Liver (tissue), 9 donors: ENCODE results near the gene KAT6B. TPM values are rescaled to one million over a fixed set of nuclear protein-coding genes. Genes with fewer than 3 reads are reported as not detected.
"Not testable (repeated sequence)": the region's sequence is repeated elsewhere in the genome, so short reads cannot be mapped to it uniquely, and the experiment has no call there.

Experiments
- DNase-seq: peaks from one replicate; pipeline ENCODE4 v3.0.0-alpha.2; 2017; ENCODE audit warnings: low spot score
- H3K27ac ChIP-seq, 2 donors: one replicate each; pipeline ENCODE4 v1.7.0; 2013; ENCODE audit warnings: inconsistent platforms in 2 of 2, low read length in 2 of 2, control low read depth in 1 of 2, low read depth in 1 of 2, mild to moderate bottlenecking in 1 of 2
- H3K27me3 ChIP-seq, 4 donors: one replicate each; pipeline versions ENCODE4 v1.6.1 to v1.7.0; 2013; ENCODE audit warnings: low read length in 3 of 4, inconsistent platforms in 1 of 4, mild to moderate bottlenecking in 1 of 4, moderate library complexity in 1 of 4; ENCODE audit not compliant: control insufficient read depth in 4 of 4, insufficient read depth in 4 of 4
- H3K36me3 ChIP-seq, 4 donors: one replicate each; pipeline versions ENCODE4 v1.6.1 to v1.7.0; 2013; ENCODE audit warnings: low read length in 3 of 4, mild to moderate bottlenecking in 3 of 4, low read depth in 1 of 4, moderate library complexity in 1 of 4; ENCODE audit not compliant: control insufficient read depth in 4 of 4, insufficient read depth in 3 of 4
- H3K4me1 ChIP-seq, 4 donors: one replicate each; pipeline versions ENCODE4 v1.6.1 to v1.7.0; 2013; ENCODE audit warnings: low read length in 3 of 4, mild to moderate bottlenecking in 3 of 4, moderate library complexity in 1 of 4; ENCODE audit not compliant: control insufficient read depth in 4 of 4, insufficient read depth in 4 of 4
- H3K4me3 ChIP-seq, 3 donors: one replicate each; pipeline versions ENCODE4 v1.6.1 to v1.7.0; 2013; ENCODE audit warnings: low read length in 3 of 3, control low read depth in 1 of 3, low read depth in 1 of 3, mild to moderate bottlenecking in 1 of 3
- H3K9ac ChIP-seq, 2 donors: one replicate each; pipeline ENCODE4 v1.7.0; 2013; ENCODE audit warnings: low read length in 2 of 2, mild to moderate bottlenecking in 2 of 2, moderate library complexity in 2 of 2, control low read depth in 1 of 2, low read depth in 1 of 2
- H3K9me3 ChIP-seq, 4 donors: one replicate each; pipeline versions ENCODE4 v1.6.1 to v1.7.0; 2013; ENCODE audit warnings: low read length in 3 of 4; ENCODE audit not compliant: control insufficient read depth in 4 of 4
- ATF3 ChIP-seq: IDR thresholded peaks from 2 replicates; pipeline ENCODE4 v1.6.1; 2016; ENCODE audit warnings: antibody characterized with exemption
- EGR1 ChIP-seq, 2 donors: IDR thresholded peaks; 2 replicates each; pipeline ENCODE4 v1.6.1; 2016 to 2018; ENCODE audit warnings: antibody characterized with exemption in 2 of 2, low read depth in 2 of 2
- FOXA1 ChIP-seq: IDR thresholded peaks from 2 replicates; pipeline ENCODE4 v1.6.1; 2016; ENCODE audit warnings: antibody characterized with exemption
- FOXA2 ChIP-seq: IDR thresholded peaks from 2 replicates; pipeline ENCODE4 v1.6.1; 2016; ENCODE audit warnings: antibody characterized with exemption
- GABPA ChIP-seq, 2 donors: IDR thresholded peaks in 1 of 2; conservative IDR thresholded peaks in 1 of 2; 2 replicates each; pipeline ENCODE4 v1.6.1; 2016; ENCODE audit warnings: antibody characterized with exemption in 2 of 2, mild to moderate bottlenecking in 1 of 2, moderate library complexity in 1 of 2
- HNF4A ChIP-seq, 2 donors: conservative IDR thresholded peaks; 2 replicates each; pipeline ENCODE4 v1.6.1; 2016; ENCODE audit warnings: antibody characterized with exemption in 2 of 2, mild to moderate bottlenecking in 2 of 2
- HNF4G ChIP-seq: IDR thresholded peaks from 2 replicates; pipeline ENCODE4 v1.6.1; 2016; ENCODE audit warnings: antibody characterized with exemption
- JUND ChIP-seq, 2 donors: IDR thresholded peaks; 2 replicates each; pipeline ENCODE4 v1.6.1; 2016; ENCODE audit warnings: antibody characterized with exemption in 2 of 2
- MAX ChIP-seq: IDR thresholded peaks from 2 replicates; pipeline ENCODE4 v1.6.1; 2016; ENCODE audit warnings: antibody characterized with exemption
- NR2F2 ChIP-seq: IDR thresholded peaks from 2 replicates; pipeline ENCODE4 v1.6.1; 2016; ENCODE audit warnings: antibody characterized with exemption
- RAD21 ChIP-seq, 2 donors: IDR thresholded peaks; 2 replicates each; pipeline ENCODE4 v1.6.1; 2016; ENCODE audit warnings: antibody characterized with exemption in 2 of 2, mild to moderate bottlenecking in 2 of 2
- REST ChIP-seq: IDR thresholded peaks from 2 replicates; pipeline ENCODE4 v1.6.1; 2016; ENCODE audit warnings: antibody characterized with exemption, mild to moderate bottlenecking
- RXRA ChIP-seq, 2 donors: IDR thresholded peaks; 2 replicates each; pipeline ENCODE4 v1.6.1; 2017 to 2018; ENCODE audit warnings: antibody characterized with exemption in 2 of 2, mild to moderate bottlenecking in 1 of 2
- SP1 ChIP-seq: IDR thresholded peaks from 2 replicates; pipeline ENCODE4 v1.6.1; 2018; ENCODE audit warnings: antibody characterized with exemption, mild to moderate bottlenecking
- TAF1 ChIP-seq: conservative IDR thresholded peaks from 2 replicates; pipeline ENCODE4 v1.6.1; 2016; ENCODE audit warnings: antibody characterized with exemption, mild to moderate bottlenecking
- YY1 ChIP-seq: IDR thresholded peaks from 2 replicates; pipeline ENCODE4 v1.6.1; 2016; ENCODE audit warnings: antibody characterized with exemption, mild to moderate bottlenecking
- ZBTB33 ChIP-seq: IDR thresholded peaks from 2 replicates; pipeline ENCODE4 v1.6.1; 2016; ENCODE audit warnings: antibody characterized with exemption
- WGBS: extraction: QIAGEN DNeasy Blood & Tissue Kit; methylation state at CpG from one replicate; pipeline ENCODE4 v1.1.7; 2013; 5-methylcytosine and 5-hydroxymethylcytosine counted together
- polyA plus RNA-seq, 2 donors: library from polyadenylated mRNA; stranded (reverse) in 1 of 2; unstranded in 1 of 2; fragments of 200-250 nt in 1 of 2; fragments of >200 nt in 1 of 2; fragmentation: Nextera tagmentation in 1 of 2; extraction: Ambion mirVana in 1 of 2; gene quantifications; one replicate each; pipeline versions ENCODE4 v1.2.1 to v1.2.3, GENCODE V29; 2013 to 2015
- total RNA-seq, 2 donors: library from RNA; depleted of rRNA; stranded (reverse); fragments of >200 nt; gene quantifications; one replicate each; pipeline ENCODE4 v1.2.3, GENCODE V29; 2014
- TF ChIP-seq, protein P1 (sequence below): fragments of 150-350 bp; IDR thresholded peaks from 2 replicates; pipeline ENCODE4 v1.5.1; 2017; ENCODE audit warnings: improper control_type of control experiment, low read depth, low read length; ENCODE audit not compliant: missing input control
- donor health status: healthy.
- donor health status: healthy.
- donor health status: healthy.
- donor health status: healthy.
- donor health status: healthy.

Gene KAT6B
- total and polyA plus RNA-seq, 4 donors: 2.0 to 21.2 (median 8.8) TPM

- H3K4me1 ChIP-seq: no peaks in the 10 kb centered on the region
- H3K9ac ChIP-seq: no peak overlapping the region
- 89% methylated on average over 12 of the region's 12 CpGs for WGBS
- H3K27me3 ChIP-seq: no peaks in the 10 kb centered on the region
- TF ChIP-seq EGR1 (IDR thresholded peaks at IDR 0.05; ENCODE audit: low read depth in 2 of 2): no peak
- H3K27ac ChIP-seq: no peak overlapping the region
- no peak overlapping the region for H3K4me3 ChIP-seq
- H3K9me3 ChIP-seq: no peaks in the 10 kb centered on the region
- H3K36me3 ChIP-seq: no peaks in the 10 kb centered on the region
- DNase-seq: no peak
These were observed 47.8 kb upstream of the KAT6B start for GRCh38 chr10:74778436-74779094.

DNA sequence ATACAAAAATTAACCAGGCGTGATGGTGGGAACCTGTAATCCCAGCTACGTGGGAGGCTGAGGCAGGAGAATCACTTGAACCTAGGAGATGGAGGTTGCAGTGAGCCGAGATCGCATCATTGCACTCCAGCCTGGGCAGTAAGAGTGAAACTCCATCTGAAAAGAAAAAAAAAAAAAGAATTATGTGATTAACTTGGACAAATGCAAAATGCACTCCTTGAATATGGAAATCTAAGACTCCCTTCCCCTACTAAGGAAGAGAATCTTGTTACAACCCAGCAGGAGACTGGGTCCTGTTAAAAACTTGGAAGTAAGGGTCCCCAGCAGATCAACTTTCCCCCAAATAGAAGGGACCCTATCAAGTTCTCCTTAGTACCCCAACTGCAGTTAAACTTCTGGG, 44.5 kb upstream of the KAT6B start:
- H3K27me3 ChIP-seq, H3K9me3 ChIP-seq, DNase-seq, H3K36me3 ChIP-seq, H3K4me3 ChIP-seq, H3K27ac ChIP-seq, H3K4me1 ChIP-seq, H3K9ac ChIP-seq: not testable (repeated sequence)
- 98% methylated on average over 4 of the region's 4 CpGs for WGBS

DNA sequence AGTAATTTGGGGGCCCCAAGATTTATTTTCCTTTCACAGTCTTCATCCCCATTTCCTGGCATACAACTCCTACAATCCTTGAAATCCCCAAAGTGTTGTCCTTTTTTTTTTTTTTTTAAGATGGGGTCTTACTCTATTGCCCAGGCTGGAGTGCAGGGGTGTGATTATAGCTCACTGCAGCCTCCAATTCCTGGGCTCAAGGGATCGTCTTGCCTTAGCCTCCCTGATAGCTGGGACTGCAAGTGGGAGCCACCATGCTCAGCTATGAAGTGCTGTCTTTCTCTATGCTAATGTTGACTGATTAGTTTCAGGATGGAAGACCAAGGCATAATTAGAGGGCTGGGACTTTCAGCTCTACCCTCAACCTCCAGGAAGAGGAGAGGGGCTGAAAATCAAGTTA, 41.9 kb upstream of the KAT6B start:
- no peaks in the 10 kb centered on the region for H3K9me3 ChIP-seq
- TF ChIP-seq HNF4A (conservative IDR thresholded peaks at IDR 0.05) (no peak), RAD21 (IDR thresholded peaks at IDR 0.05) (no peak), SP1 (no peak), REST (no peak), ATF3 (no peak), TAF1 (no peak), NR2F2 (no peak), FOXA2 (no peak), EGR1 (IDR thresholded peaks at IDR 0.05; ENCODE audit: low read depth in 2 of 2) (no peak), ZBTB33 (no peak), RXRA (IDR thresholded peaks at IDR 0.05) (no peak), MAX (no peak), HNF4G (no peak), FOXA1 (no peak), GABPA (IDR thresholded peaks at IDR 0.05 in 1 of 2, conservative IDR thresholded peaks at IDR 0.05 in 1 of 2) (no peak), YY1 (no peak), JUND (IDR thresholded peaks at IDR 0.05) (no peak)
- TF ChIP-seq, protein P1, sequence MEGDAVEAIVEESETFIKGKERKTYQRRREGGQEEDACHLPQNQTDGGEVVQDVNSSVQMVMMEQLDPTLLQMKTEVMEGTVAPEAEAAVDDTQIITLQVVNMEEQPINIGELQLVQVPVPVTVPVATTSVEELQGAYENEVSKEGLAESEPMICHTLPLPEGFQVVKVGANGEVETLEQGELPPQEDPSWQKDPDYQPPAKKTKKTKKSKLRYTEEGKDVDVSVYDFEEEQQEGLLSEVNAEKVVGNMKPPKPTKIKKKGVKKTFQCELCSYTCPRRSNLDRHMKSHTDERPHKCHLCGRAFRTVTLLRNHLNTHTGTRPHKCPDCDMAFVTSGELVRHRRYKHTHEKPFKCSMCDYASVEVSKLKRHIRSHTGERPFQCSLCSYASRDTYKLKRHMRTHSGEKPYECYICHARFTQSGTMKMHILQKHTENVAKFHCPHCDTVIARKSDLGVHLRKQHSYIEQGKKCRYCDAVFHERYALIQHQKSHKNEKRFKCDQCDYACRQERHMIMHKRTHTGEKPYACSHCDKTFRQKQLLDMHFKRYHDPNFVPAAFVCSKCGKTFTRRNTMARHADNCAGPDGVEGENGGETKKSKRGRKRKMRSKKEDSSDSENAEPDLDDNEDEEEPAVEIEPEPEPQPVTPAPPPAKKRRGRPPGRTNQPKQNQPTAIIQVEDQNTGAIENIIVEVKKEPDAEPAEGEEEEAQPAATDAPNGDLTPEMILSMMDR: no peak
- H3K27me3 ChIP-seq: no peaks in the 10 kb centered on the region
- no peak overlapping the region for H3K27ac ChIP-seq
- no peak for DNase-seq
- H3K36me3 ChIP-seq: no peaks in the 10 kb centered on the region
- H3K4me3 ChIP-seq: no peak overlapping the region
- WGBS: 78% methylated on average over 1 of the region's 1 CpG
- no peak overlapping the region for H3K9ac ChIP-seq
- no peaks in the 10 kb centered on the region for H3K4me1 ChIP-seq
